NCI-H2107 (cell line): ENCODE data around the gene C5.

Experiments
- DNase-seq: peaks from one replicate; lab custom pipeline; 2025; lab: John Stamatoyannopoulos, UW

Gene C5

GRCh38 chr9:120924698-120925534 lies 125.2 kb downstream of the C5 start:
- DNase-seq = no peak

- DNase-seq = no peak
These were observed 126.3 kb downstream of the C5 start for GRCh38 chr9:120923620-120924328.

- DNase-seq = no peak
These were observed 127.5 kb downstream of the C5 start for GRCh38 chr9:120922404-120923195.

GRCh38 chr9:120921661-120922181 lies 128.4 kb downstream of the C5 start:
- DNase-seq = no peak

- DNase-seq = no peak
These were observed 129.3 kb downstream of the C5 start for GRCh38 chr9:120920806-120921178.

- DNase-seq = no peak
These were observed 130.0 kb downstream of the C5 start for GRCh38 chr9:120919843-120920805.

GRCh38 chr9:120918931-120919842 lies 130.9 kb downstream of the C5 start:
- DNase-seq = no peak

- DNase-seq = no peak
These were observed 131.9 kb downstream of the C5 start for GRCh38 chr9:120917929-120918762.

GRCh38 chr9:120916991-120917880 lies 132.8 kb downstream of the C5 start:
- DNase-seq = no peak

GRCh38 chr9:120916588-120916987 lies 133.5 kb downstream of the C5 start:
- DNase-seq = no peak

GRCh38 chr9:120915854-120916470 lies 134.1 kb downstream of the C5 start:
- no peak for DNase-seq

GRCh38 chr9:120914953-120915352 lies 135.1 kb downstream of the C5 start:
- no peak for DNase-seq

GRCh38 chr9:120914396-120914795 lies 135.7 kb downstream of the C5 start:
- DNase-seq = no peak

GRCh38 chr9:120913647-120914264 lies 136.3 kb downstream of the C5 start:
- no peak for DNase-seq

GRCh38 chr9:120912958-120913646 lies 137.0 kb downstream of the C5 start:
- no peak for DNase-seq

- DNase-seq = no peak
These were observed 138.7 kb downstream of the C5 start for GRCh38 chr9:120911295-120911837.
